OCI-LY1 (cell line): ENCODE data around the gene DENND4A.

ENCODE experiments used
- H2AFZ ChIP-seq: fragments of 200-600 bp; sonication (generic), shearing (Covaris generic); 2 replicates; pipeline ENCODE4 v1.6.0; 2014; ENCODE audit warnings: antibody characterized with exemption, mild to moderate bottlenecking, low read length
- H3F3A ChIP-seq: fragments of 200-600 bp; sonication (generic), shearing (Covaris generic); 2 replicates; pipeline ENCODE4 v1.6.0; 2014; ENCODE audit warnings: mild to moderate bottlenecking, antibody characterized with exemption, low read length, moderate library complexity; ENCODE audit not compliant: insufficient read depth
- H3K27ac ChIP-seq: fragments of 200-600 bp; sonication (generic); 2 replicates; pipeline ENCODE4 v1.5.1; 2014; ENCODE audit warnings: low read length, mixed run types, mild to moderate bottlenecking, low read depth; ENCODE audit not compliant: poor library complexity, severe bottlenecking
- H3K27me3 ChIP-seq: fragments of 200-600 bp; sonication (generic); 2 replicates; pipeline ENCODE4 v1.6.0; 2014; ENCODE audit warnings: antibody characterized with exemption, mild to moderate bottlenecking, low read length, moderate library complexity; ENCODE audit not compliant: insufficient read depth
- H3K36me3 ChIP-seq: fragments of 200-600 bp; sonication (generic); 2 replicates; pipeline ENCODE4 v1.6.1; 2014; ENCODE audit warnings: mild to moderate bottlenecking, antibody characterized with exemption, low read length, moderate library complexity, mixed read lengths; ENCODE audit not compliant: insufficient read depth
- H3K4me1 ChIP-seq: fragments of 200-600 bp; sonication (generic); 2 replicates; pipeline ENCODE4 v1.5.1; 2014; ENCODE audit warnings: mild to moderate bottlenecking, low read length, moderate library complexity; ENCODE audit not compliant: insufficient read depth, severe bottlenecking
- H3K4me2 ChIP-seq: fragments of 200-600 bp; sonication (generic), shearing (Covaris generic); 2 replicates; pipeline ENCODE4 v1.6.1; 2014; ENCODE audit warnings: low read length
- H3K4me3 ChIP-seq: fragments of 200-600 bp; sonication (generic); 2 replicates; pipeline ENCODE4 v1.5.1; 2014; ENCODE audit warnings: low read length, low read depth, mild to moderate bottlenecking, mixed read lengths; ENCODE audit not compliant: poor library complexity, severe bottlenecking
- H3K79me2 ChIP-seq: fragments of 200-600 bp; shearing (Covaris generic); 2 replicates; pipeline ENCODE4 v1.6.1; 2016; ENCODE audit warnings: mixed run types, low read length, mixed read lengths; ENCODE audit not compliant: insufficient read depth
- H3K9ac ChIP-seq: fragments of 200-600 bp; sonication (generic), shearing (Covaris generic); 2 replicates; pipeline ENCODE4 v1.6.1; 2014; ENCODE audit warnings: mild to moderate bottlenecking, low read length, mixed read lengths
- H3K9me2 ChIP-seq: fragments of 200-600 bp; sonication (generic), shearing (Covaris generic); 2 replicates; pipeline ENCODE4 v1.6.1; 2014; ENCODE audit warnings: low read depth, mild to moderate bottlenecking, low read length, mixed read lengths
- H3K9me3 ChIP-seq: fragments of 200-600 bp; shearing (Covaris generic); 2 replicates; pipeline ENCODE4 v1.6.1; 2014; ENCODE audit warnings: low read length, mixed read lengths
- H4K20me1 ChIP-seq: fragments of 200-600 bp; sonication (generic), shearing (Covaris generic); 2 replicates; pipeline ENCODE4 v1.6.0; 2016; ENCODE audit warnings: mild to moderate bottlenecking, low read length; ENCODE audit not compliant: insufficient read depth
- CTCF ChIP-seq: fragments of 200-600 bp; sonication (generic), shearing (Covaris generic); IDR thresholded peaks from 2 replicates; pipeline ENCODE4 v1.5.1; 2017; ENCODE audit warnings: mild to moderate bottlenecking, antibody characterized with exemption, low read length, moderate library complexity, mixed read lengths
- EZH2 ChIP-seq: fragments of 200-600 bp; sonication (generic), shearing (Covaris generic); IDR thresholded peaks from 2 replicates; pipeline ENCODE4 v1.8.0; 2017; ENCODE audit warnings: borderline replicate concordance, mixed run types, mild to moderate bottlenecking, antibody characterized with exemption, low read length, moderate library complexity, mixed read lengths

The DENND4A gene

GRCh38 chr15:65659502-65660052 is 132.5 kb downstream of the DENND4A start:
- Histone ChIP-seq H3K79me2 (no peaks in the 10 kb centered on the region), H3K4me3 (no peak overlapping the region), H3K27ac (no peak overlapping the region), H3F3A (no peaks in the 10 kb centered on the region), H3K9me2 (no peaks in the 10 kb centered on the region), H3K36me3 (peaks cover 73% of the 10 kb centered on the region), H4K20me1 (no peaks in the 10 kb centered on the region), H3K4me2 (no peak overlapping the region), H3K9ac (no peak overlapping the region), H3K9me3 (no peaks in the 10 kb centered on the region), H3K4me1 (peaks cover 9% of the 10 kb centered on the region), H2AFZ (no peak overlapping the region), H3K27me3 (no peaks in the 10 kb centered on the region)
- no peak for TF ChIP-seq EZH2
- no peak for TF ChIP-seq CTCF

- Histone ChIP-seq H2AFZ (no peak overlapping the region), H3F3A (no peaks in the 10 kb centered on the region), H3K9me3 (no peaks in the 10 kb centered on the region), H3K9me2 (no peaks in the 10 kb centered on the region), H3K4me3 (no peak overlapping the region), H4K20me1 (no peaks in the 10 kb centered on the region), H3K4me1 (no peaks in the 10 kb centered on the region), H3K79me2 (no peaks in the 10 kb centered on the region), H3K9ac (no peak overlapping the region), H3K4me2 (no peak overlapping the region), H3K27me3 (no peaks in the 10 kb centered on the region), H3K27ac (no peak overlapping the region), H3K36me3 (peaks cover 60% of the 10 kb centered on the region; the same call in 1 of the 2 replicates)
- TF ChIP-seq EZH2 (no peak), CTCF (no peak)
Measured at GRCh38 chr15:65655457-65655856, 136.6 kb downstream of the DENND4A start.

- H3K4me2 ChIP-seq, result no peak overlapping the region
Measured at GRCh38 chr15:65655026-65655425, 137.1 kb downstream of the DENND4A start.

More at GRCh38 chr15:65655026-65655425, 137.1 kb downstream of the DENND4A start:
- Histone ChIP-seq H3K27me3 (no peaks in the 10 kb centered on the region), H2AFZ (no peak overlapping the region), H3F3A (no peaks in the 10 kb centered on the region), H3K9me3 (no peaks in the 10 kb centered on the region), H3K79me2 (no peaks in the 10 kb centered on the region), H3K9me2 (no peaks in the 10 kb centered on the region), H3K4me3 (no peak overlapping the region), H4K20me1 (no peaks in the 10 kb centered on the region), H3K4me1 (no peaks in the 10 kb centered on the region), H3K9ac (no peak overlapping the region), H3K36me3 (peaks cover 58% of the 10 kb centered on the region; the same call in 1 of the 2 replicates), H3K27ac (no peak overlapping the region)
- TF ChIP-seq CTCF, result no peak
- no peak for TF ChIP-seq EZH2
